HCT116 (cell line): Measurements from ENCODE around the gene TFF1.

Source experiments
- ATF3 ChIP-seq: IDR thresholded peaks from 2 replicates; pipeline ENCODE4 v1.6.1; 2012
- CTCF ChIP-seq, 3 experiments: fragments of 200-600 bp in 1 of 3; sonication (generic) in 1 of 3; IDR thresholded peaks in 2 of 3; conservative IDR thresholded peaks in 1 of 3; 2 replicates each; pipeline ENCODE4 v1.5.1; 2012 to 2017; ENCODE audit warnings: low read depth in 2 of 3, low read length in 2 of 3, antibody characterized with exemption in 1 of 3, borderline replicate concordance in 1 of 3, control low read depth in 1 of 3, mild to moderate bottlenecking in 1 of 3, mixed read lengths in 1 of 3, mixed run types in 1 of 3, moderate library complexity in 1 of 3; ENCODE audit not compliant: insufficient read depth in 1 of 3
- EZH2 ChIP-seq: fragments of 200-600 bp; sonication (generic); IDR thresholded peaks from 2 replicates; pipeline ENCODE4 v1.6.1; 2017; ENCODE audit warnings: antibody characterized with exemption, mixed run types
- EZH2phosphoT487 ChIP-seq: fragments of 200-600 bp; IDR thresholded peaks from 2 replicates; pipeline ENCODE4 v1.6.1; 2018; ENCODE audit warnings: antibody characterized with exemption, borderline replicate concordance
- POLR2A ChIP-seq: IDR thresholded peaks from 2 replicates; pipeline ENCODE4 v1.7.0; 2011; ENCODE audit warnings: borderline replicate concordance; ENCODE audit not compliant: insufficient read depth, insufficient read length; ENCODE audit errors: extremely low read depth
- RAD21 ChIP-seq: IDR thresholded peaks from 2 replicates; pipeline ENCODE4 v1.6.1; 2012; ENCODE audit warnings: low read depth, mild to moderate bottlenecking
- SRF ChIP-seq: IDR thresholded peaks from 2 replicates; pipeline ENCODE4 v1.6.1; 2012; ENCODE audit warnings: low read depth
- TF ChIP-seq, protein P1 (sequence below): IDR thresholded peaks from 2 replicates; pipeline ENCODE4 v1.6.1; 2011; ENCODE audit warnings: mild to moderate bottlenecking, low read length, moderate library complexity; ENCODE audit not compliant: insufficient replicate concordance; ENCODE audit errors: extremely low read depth

DNA sequence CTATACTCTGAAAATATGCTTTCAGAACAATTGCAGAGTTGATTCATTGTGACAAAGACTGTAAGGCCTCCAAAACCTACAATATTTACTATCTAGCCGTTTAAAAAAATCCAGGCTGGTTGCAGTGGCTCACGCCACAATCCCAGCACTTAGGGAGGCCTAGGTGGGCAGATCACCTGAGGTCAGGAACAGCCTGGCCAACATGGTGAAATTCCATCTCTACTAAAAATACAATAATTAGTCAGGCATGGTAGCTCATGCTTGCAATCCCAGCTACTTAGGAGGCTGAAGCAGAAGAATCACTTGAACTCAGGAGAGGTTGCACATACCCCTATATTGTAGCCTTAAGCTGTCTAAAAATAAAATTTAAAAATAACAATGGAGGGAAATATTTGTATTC lies 10.3 kb downstream of the TFF1 start:
- TF ChIP-seq CTCF (IDR thresholded peaks at IDR 0.05 in 2 of 3, conservative IDR thresholded peaks at IDR 0.05 in 1 of 3; ENCODE audit: borderline replicate concordance in 1 of 3, insufficient read depth in 1 of 3, low read depth in 2 of 3, low read length in 2 of 3): no peak
- TF ChIP-seq EZH2: no peak
- no peak for TF ChIP-seq RAD21
- no peak for TF ChIP-seq POLR2A
- no peak for TF ChIP-seq EZH2phosphoT487
- no peak for TF ChIP-seq ATF3
- TF ChIP-seq SRF: no peak
- TF ChIP-seq, protein P1, sequence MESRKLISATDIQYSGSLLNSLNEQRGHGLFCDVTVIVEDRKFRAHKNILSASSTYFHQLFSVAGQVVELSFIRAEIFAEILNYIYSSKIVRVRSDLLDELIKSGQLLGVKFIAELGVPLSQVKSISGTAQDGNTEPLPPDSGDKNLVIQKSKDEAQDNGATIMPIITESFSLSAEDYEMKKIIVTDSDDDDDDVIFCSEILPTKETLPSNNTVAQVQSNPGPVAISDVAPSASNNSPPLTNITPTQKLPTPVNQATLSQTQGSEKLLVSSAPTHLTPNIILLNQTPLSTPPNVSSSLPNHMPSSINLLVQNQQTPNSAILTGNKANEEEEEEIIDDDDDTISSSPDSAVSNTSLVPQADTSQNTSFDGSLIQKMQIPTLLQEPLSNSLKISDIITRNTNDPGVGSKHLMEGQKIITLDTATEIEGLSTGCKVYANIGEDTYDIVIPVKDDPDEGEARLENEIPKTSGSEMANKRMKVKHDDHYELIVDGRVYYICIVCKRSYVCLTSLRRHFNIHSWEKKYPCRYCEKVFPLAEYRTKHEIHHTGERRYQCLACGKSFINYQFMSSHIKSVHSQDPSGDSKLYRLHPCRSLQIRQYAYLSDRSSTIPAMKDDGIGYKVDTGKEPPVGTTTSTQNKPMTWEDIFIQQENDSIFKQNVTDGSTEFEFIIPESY: no peak
